Ovary (tissue), 9 donors: Measurements from ENCODE around the gene FILIP1L. TPM values are rescaled to one million over a fixed set of nuclear protein-coding genes. Genes with fewer than 3 reads are reported as not detected.

Experiments
- DNase-seq, 5 donors: peaks; one replicate each; pipeline ENCODE4 v3.0.0-alpha.2; 2019 to 2020
- H3K27ac ChIP-seq, 2 donors: fragments of 200-600 bp; one replicate each; pipeline versions ENCODE4 v1.5.1 to v1.8.0; 2019 to 2022
- H3K27me3 ChIP-seq: fragments of 200-600 bp; one replicate; pipeline ENCODE4 v1.8.0; 2022
- H3K36me3 ChIP-seq: fragments of 200-600 bp; sonication (generic); one replicate; pipeline ENCODE4 v1.5.1; 2019
- H3K4me1 ChIP-seq: one replicate; pipeline ENCODE4 v1.8.1; 2013; ENCODE audit warnings: mild to moderate bottlenecking, moderate library complexity; ENCODE audit not compliant: insufficient read depth
- H3K4me3 ChIP-seq: fragments of 200-600 bp; sonication (generic); one replicate; pipeline ENCODE4 v1.5.1; 2017
- H3K9me3 ChIP-seq, 2 donors: fragments of 200-600 bp in 1 of 2; sonication (generic) in 1 of 2; one replicate each; pipeline versions ENCODE4 v1.5.1 to v1.8.1; 2013 to 2019; ENCODE audit warnings: mild to moderate bottlenecking in 1 of 2, moderate library complexity in 1 of 2
- CTCF ChIP-seq, 3 donors: fragments of 450-650 bp in 2 of 3; fragments of 200-600 bp in 1 of 3; IDR thresholded peaks; one replicate each; pipeline versions ENCODE4 v1.5.1 to v1.8.0; 2016 to 2022; ENCODE audit warnings: antibody characterized with exemption in 3 of 3, mild to moderate bottlenecking in 1 of 3
- EP300 ChIP-seq: sonication (generic); formaldehyde crosslinking; IDR thresholded peaks from one replicate; pipeline ENCODE4 v1.6.1; 2017; ENCODE audit warnings: antibody characterized with exemption
- POLR2A ChIP-seq: fragments of 450-650 bp; IDR thresholded peaks from one replicate; pipeline ENCODE4 v1.6.1; 2017; ENCODE audit warnings: antibody characterized with exemption, mild to moderate bottlenecking, moderate library complexity
- WGBS, 3 donors: extraction: QIAGEN DNeasy Blood & Tissue Kit in 1 of 3; methylation state at CpG; one replicate each; pipeline versions ENCODE4 v1.1.5 to v1.1.7; 2013 to 2017; 5-methylcytosine and 5-hydroxymethylcytosine counted together
- intact Hi-C, 4 donors: fragments of 100-400 bp; cut with DNase I; formaldehyde crosslinking; loops; one replicate each; pipeline versions ENCODE4 v1.11.0 to v1.15.1; 2022 to 2023
- polyA plus RNA-seq, 2 donors: library from polyadenylated mRNA; stranded (reverse); fragments of 200-250 nt in 1 of 2; fragments of 350-450 nt in 1 of 2; fragmentation: Illumina TruSeq in 1 of 2; extraction: RNeasy Lipid Tissue Mini Kit (QIAGEN cat#74804) in 1 of 2; gene quantifications; one replicate each; pipeline ENCODE4 v1.2.3, GENCODE V29; 2013 to 2014
- total RNA-seq, 7 donors: library from RNA; depleted of rRNA in 2 of 7; stranded (reverse); fragments of >200 nt in 2 of 7; fragmentation: NEBNext Ultra II Directional in 3 of 7; extraction: Animal tissue kit (Norgen Biotek cat#: 25700) in 3 of 7; gene quantifications; one replicate each; pipeline versions ENCODE4 v1.1.0 to v1.2.4, GENCODE V29; 2016 to 2023
- donor health status: DM: no; HTN: no; CAD: no; lungs with moderate emphysema.
- donor health status: DM: no; HTN: no; CAD: no.
- donor health status: Bipolar disorder and iron deficiency.
- donor health status: DM: yes; HTN: yes; CAD: no.
- donor health status: DM: no; HTN: no; CAD: no.
- donor health status: DM: yes; HTN: yes; CAD: no.

Gene FILIP1L
- total and polyA plus RNA-seq, 9 donors, result 23.7 to 174 (median 110) TPM

GRCh38 chr3:99863002-99863401 is 251.3 kb downstream of the FILIP1L start:
- H3K9me3 ChIP-seq, result no peaks in the 10 kb centered on the region
- no peaks in the 10 kb centered on the region for H3K36me3 ChIP-seq
- intact Hi-C loops, result no loop called here
- 77 to 93% (median 87%) methylated on average over 6 of the region's 6 CpGs for WGBS, 3 donors
- H3K4me1 ChIP-seq, result peaks cover 20% of the 10 kb centered on the region
- H3K4me3 ChIP-seq, result no peak overlapping the region
- no peaks in the 10 kb centered on the region for H3K27me3 ChIP-seq
- H3K27ac ChIP-seq, result no peak overlapping the region
- DNase-seq, result no peak
- TF ChIP-seq CTCF (IDR thresholded peaks at IDR 0.05) (no peak), POLR2A (no peak), EP300 (no peak)

GRCh38 chr3:99862208-99862607 is 252.1 kb downstream of the FILIP1L start:
- Histone ChIP-seq H3K4me1 (peaks cover 17% of the 10 kb centered on the region), H3K27me3 (no peaks in the 10 kb centered on the region), H3K4me3 (no peak overlapping the region), H3K36me3 (no peaks in the 10 kb centered on the region), H3K27ac (no peak overlapping the region), H3K9me3 (no peaks in the 10 kb centered on the region)
- intact Hi-C loops, result no loop called here
- no peak for TF ChIP-seq CTCF (IDR thresholded peaks at IDR 0.05)
- no peak for TF ChIP-seq POLR2A
- no peak for TF ChIP-seq EP300
- DNase-seq, result no peak
- 58 to 63% (median 61%) methylated on average over 2 of the region's 2 CpGs for WGBS, 3 donors

- Histone ChIP-seq H3K4me1 (peaks cover 14% of the 10 kb centered on the region), H3K9me3 (no peaks in the 10 kb centered on the region), H3K36me3 (no peaks in the 10 kb centered on the region), H3K4me3 (no peak overlapping the region), H3K27ac (no peak overlapping the region), H3K27me3 (no peaks in the 10 kb centered on the region)
- intact Hi-C loops, result no loop called here
- TF ChIP-seq POLR2A (no peak), EP300 (no peak), CTCF (IDR thresholded peaks at IDR 0.05) (no peak)
- 11 to 42% (median 39%) methylated on average over 1 of the region's 1 CpG for WGBS, 3 donors
- no peak for DNase-seq
Measured at GRCh38 chr3:99861216-99861615, 253.1 kb downstream of the FILIP1L start.

- TF ChIP-seq POLR2A (no peak), EP300 (no peak), CTCF (IDR thresholded peaks at IDR 0.05) (no peak)
- 6 to 16% (median 11%) methylated on average over 1 of the region's 1 CpG for WGBS, 3 donors
- no peak for DNase-seq
- no peaks in the 10 kb centered on the region for H3K36me3 ChIP-seq
- peaks cover 0 to under 1% of the 10 kb centered on the region in 2 donors for H3K9me3 ChIP-seq
- H3K4me1 ChIP-seq, result peaks cover 12% of the 10 kb centered on the region
- peak overlapping the region in 1 of 2 donors; percentile 44 for H3K27ac ChIP-seq
- H3K27me3 ChIP-seq, result no peaks in the 10 kb centered on the region
- intact Hi-C loops, result loop anchor here in 1 of 4 donors (10.0 kb wide), 1 partner anchor 185 kb away; no protein-coding TSS in a partner anchor
- no peak overlapping the region for H3K4me3 ChIP-seq
Measured at GRCh38 chr3:99859825-99860224, 254.5 kb downstream of the FILIP1L start.
